GM21786 (cell line): ENCODE measurements around the gene COPA.
A peak's percentile ranks its signal among the peaks of the same experiment; 100 is the strongest.

ENCODE experiments used
- ATAC-seq: cut with Tn5 transposase; IDR thresholded peaks from one replicate; pipeline ENCODE4 v1.9.1; 2021; ENCODE audit not compliant: unreplicated experiment

COPA gene

DNA sequence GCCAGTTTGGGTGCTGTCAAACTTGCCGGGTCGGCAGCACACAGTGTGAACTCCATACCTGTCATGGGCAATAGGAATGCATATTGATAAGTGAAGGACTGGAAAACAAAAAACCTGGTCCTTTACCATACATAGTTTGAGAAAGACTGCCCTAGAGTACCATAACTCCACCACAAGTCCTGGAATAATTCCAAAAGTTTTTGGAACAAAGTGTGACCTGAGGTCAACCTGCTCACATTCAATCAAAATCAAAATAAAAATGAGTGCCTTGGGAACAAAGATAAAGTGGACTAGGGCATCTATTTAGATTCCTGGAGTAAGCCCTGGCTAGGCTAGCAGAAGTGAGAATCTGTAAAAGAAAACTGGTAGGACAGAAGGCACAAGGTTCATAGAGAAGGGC, 65.7 kb downstream of the COPA start:
- no peak for ATAC-seq

DNA sequence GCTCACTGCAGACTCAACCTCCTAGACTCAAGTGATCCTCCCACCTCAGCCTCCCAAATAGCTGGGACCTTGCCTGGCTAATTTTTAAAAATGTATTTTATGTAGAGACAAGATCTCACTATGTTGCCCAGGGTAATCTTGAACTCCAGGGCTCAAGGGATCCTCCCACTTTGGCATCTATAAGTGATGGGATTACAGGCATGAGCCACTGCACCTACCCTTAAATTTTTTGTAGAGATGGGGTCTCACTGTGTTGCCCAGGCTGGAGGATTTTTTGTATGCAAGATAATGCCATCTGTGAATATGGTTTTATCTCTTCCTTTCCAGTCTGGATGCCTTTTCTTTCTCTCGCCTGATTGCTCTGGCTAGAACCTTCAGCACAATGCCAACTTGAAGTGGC, 72.0 kb downstream of the COPA start:
- ATAC-seq: no peak

DNA sequence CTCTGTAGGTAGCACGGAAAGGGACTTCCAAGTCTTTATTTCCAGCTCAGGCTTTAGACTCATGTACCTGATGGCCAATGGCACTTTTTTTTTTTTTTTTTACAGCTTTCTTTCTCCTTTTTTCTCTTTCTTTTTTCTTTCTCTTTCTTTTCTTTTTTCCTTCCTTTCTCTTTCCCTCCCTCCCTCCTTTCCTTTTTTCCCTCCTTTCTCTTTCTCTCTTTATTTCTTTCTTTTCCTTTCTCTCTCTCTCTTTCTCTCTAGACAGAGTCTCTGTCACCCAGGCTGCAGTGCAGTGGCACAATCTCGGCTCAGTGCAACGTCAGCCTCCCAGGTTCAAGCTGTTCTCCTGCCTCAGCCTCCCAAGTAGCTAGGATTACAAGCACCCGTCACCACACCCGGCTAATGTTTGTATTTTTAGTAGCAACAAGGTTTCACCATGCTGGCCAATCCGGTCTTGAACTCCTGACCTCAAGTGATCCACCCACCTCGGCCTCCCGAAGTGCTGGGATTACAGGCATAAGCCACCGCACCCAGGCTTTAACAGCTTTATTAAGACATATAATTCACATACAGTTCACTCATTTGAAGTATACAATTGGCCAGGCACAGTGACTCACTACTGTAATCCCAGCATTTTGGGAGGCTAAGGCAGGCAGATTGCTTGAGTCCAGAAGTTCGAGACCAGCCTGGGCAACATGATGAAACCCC, 75.6 kb downstream of the COPA start:
- ATAC-seq: no peak

DNA sequence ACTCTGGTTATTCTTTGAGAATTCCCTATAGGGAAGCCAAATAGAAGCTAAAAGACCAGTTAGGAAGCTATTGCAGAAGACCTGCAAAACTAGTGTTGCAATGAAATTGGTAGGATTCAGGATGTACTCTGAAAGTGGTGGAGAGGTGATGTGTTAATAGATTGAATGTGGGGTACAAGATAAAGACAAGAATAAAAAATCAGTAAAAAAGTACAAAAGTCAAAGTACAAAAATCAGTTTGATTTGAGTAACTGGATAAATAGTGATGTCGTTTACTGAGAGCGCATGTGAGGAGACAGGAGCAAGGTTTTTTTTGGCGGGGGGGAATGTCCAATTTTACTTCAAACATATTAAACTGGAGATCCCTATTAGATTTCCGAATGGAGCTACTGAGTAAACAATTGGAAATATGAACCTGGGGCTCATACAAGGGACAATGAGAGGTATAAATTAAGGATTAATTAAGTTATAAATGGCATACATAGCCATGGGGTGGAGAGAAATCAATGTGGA, 78.2 kb downstream of the COPA start:
- ATAC-seq: no peak

DNA sequence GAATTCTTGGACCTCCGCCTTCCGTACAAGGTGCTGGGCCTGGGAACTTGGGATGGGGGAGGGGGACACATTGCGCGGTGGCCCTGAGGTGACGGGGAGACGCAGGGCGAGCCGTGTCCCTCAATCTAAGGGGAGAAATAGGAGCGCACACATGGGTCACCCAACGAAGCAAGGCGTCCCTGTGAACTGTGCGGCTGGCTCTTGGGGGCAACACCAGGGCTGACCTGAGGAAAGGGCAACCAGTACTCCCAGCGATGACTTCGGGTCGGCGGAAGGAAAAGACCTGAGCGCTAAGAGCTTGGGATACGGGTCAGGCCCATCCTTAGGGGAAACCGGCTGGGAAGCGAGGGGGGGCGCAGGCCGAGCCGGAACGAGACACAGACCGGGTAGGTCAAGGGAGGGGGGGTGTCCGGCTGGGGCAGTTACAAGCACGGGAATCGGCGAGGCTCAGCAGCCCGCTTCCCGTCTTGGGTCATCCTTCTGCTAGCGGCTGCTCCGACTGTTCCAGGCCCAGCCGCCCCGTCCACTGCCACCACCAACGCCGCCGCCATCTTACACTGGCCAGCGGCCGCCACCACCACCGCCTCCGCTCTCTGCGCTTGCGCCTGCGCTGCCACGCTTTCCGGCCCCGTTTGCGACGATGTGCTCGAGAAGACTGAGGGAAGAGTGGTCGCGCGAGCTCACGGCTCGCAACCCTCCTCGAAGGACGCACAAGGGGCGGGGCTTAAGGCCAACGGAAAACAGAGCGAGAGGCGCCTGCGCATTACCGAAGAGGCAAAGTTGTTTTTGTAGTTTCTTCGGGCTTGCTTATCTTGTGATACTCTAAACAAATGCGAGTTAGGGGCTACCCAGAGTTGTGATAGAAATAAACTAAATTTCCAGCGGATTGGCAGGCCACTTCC, 80.9 kb downstream of the COPA start, which contains the start of gene DCAF8:
Gene DCAF8, minus strand, starts transcription at position 657 of the 902 bp plus-strand sequence. CDS start 18,541 bp downstream, outside the sequence.
- peak; percentile 71 for ATAC-seq

DNA sequence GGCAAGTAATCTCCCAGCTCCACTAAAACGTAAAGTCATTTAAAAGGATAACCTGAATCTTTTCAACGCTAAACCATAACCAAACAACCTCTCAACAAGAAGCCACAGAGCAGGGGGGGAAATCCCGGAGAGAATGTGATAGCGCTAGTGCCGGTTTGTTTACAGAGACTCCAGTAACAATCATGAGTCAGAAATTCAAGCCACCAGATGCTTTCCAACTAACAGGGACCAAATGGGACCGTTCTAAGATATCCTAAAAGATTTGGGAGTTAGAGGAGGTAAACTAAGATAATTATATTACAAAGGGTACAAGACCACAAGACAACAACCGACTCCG, 81.5 kb downstream of the COPA start:
- peak; percentile 29 for ATAC-seq

DNA sequence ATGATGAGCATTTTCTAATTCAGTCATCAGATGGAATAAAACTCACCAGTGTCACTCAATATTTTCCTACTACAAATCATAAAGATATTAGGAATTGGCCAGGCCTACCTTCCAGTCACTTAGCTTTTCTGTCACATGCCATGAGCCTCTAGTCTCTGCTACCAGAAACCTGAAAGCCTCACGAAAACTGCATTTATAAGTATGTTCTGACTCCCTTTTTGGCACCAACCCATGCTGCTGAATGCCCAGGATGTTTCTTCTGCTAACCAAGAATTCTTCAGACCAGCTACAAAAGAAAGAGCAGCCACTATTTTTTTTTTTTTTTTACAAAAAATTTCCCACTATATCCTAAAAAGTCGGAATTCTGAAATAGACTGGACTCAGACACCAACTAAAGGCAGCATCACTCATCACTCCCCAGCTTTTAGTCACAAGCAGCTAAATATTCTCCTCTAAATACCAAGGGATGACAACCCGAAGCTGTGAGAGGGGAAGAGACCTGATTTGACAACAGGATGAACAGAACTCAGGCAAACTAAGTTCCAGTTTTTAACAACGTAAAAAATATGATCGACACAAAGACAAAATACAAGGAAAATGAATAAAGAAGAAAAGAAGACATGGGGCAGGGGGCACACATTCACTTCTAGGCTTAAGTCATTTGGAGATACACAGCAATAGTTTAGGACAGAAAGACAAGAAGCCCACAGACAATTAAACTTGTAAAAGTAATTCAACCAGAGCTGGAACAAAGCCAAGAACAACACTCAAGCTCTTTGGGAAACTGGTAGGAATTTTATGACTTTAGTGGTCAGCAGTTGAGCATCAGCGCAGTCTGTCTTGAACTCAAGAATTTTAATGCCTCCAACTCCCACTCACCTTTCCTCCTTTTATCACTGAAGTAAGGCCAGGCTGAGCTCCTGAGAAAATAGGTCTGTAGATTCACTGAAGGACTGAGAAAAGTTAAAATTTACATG, 82.4 kb downstream of the COPA start:
- no peak for ATAC-seq

DNA sequence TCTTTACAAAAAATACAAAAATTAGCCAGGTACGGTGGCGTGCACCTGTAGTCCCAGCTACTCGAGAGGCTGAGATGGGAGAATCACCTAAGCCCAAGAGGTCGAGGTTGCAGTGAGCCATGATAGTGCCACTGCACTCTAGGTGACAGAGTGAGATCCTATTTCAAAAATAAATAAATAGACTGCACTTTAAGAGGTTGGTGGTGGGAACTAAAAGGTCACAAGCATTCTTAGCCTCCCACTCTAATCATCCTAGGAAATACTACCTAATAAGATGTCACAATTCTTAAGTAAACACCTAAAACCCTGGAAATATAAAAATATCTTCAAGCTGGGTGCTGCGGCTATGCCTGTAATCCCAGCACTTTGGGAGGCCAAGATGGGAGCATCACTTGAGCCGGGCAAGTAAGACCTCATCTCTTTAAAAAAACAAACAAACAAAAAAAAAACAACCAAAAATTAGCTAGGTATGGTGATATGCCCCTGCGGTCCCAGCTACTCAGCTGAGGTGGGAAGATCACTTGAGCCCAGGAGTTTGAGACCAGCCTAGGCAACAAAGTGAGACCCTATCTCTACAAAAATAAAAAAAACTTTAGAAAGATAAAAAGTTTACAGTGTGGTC, 84.8 kb downstream of the COPA start:
- ATAC-seq: no peak

DNA sequence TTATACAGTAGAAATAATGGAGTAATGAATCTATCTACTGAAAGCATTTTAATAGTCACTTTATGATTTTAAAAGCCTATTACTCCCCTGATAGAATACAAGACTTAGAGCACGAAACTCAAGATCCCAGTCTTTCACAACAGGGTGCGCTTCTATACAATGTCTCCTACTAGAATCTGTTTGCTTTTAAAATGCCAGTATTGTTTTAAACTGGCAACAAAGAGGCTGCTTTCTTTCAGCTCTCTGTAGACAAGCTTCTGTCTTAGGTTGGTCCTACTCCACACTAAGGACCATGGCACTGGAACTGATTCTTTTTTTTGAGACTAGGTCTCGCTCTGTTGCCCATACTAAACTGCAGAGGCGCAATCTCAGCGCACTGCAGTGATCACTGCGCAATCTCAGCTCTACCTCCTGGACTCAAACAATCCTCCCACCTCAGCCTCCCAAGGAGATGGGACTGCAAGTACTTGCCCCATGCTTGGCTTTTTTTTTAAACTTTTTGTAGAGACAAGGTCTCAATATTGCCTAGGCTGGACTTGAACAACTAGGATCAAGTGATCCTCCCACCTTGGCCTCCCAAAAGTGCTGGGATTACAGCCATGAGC, 85.5 kb downstream of the COPA start:
- no peak for ATAC-seq

DNA sequence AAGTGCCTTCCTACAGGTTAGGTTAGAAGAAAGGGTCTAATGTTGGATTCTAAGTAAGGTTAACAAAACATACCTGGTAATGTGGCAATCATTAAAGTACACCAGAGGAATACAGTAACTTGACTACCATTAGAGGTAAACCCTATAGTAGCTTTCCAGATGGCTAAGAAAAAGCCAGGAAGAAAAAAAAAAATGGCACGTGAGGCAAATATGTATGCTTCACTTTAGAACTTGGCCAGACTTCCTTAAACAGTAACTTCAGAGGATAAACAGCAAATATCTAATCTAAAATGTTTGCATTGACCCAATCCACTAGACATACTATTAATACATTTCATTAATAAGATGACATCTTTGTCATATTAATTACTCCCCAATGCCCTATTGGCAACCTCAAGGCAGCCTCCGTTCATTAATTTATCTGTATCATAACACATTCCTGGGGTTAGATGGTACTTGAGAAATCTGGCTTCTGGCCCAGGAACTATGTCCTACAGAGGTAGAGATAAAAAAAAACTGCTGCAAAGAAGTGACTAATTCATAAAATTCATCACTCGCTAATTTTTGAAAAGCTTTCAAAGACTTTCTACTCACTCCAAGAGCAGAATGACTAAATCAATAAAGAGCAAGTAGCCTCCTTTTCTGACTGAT, 86.5 kb downstream of the COPA start:
- no peak for ATAC-seq

DNA sequence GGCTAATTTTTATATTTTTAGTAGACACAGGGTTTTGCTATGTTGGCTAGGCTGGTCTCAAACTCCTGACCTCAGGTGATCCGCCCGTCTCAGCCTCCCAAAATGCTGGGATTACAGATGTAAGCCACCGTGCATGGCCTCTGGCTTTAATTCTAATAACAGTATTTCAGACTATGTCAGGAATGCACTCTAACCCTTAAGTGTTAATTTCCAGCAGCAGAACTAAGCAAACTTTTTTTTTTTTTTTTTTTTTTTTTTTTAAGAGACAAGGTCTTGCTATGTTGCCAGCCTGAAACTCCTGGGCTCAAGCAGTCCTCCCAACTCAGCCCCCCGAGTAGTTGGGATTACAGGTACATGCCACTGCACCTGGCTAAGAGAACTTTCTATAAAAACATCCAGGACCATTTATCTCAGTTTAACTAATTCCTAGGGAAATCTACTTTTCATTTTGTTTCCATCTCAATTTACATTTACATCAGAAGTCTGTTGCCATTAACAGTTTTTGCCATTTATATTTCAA, 87.2 kb downstream of the COPA start:
- no peak for ATAC-seq

DNA sequence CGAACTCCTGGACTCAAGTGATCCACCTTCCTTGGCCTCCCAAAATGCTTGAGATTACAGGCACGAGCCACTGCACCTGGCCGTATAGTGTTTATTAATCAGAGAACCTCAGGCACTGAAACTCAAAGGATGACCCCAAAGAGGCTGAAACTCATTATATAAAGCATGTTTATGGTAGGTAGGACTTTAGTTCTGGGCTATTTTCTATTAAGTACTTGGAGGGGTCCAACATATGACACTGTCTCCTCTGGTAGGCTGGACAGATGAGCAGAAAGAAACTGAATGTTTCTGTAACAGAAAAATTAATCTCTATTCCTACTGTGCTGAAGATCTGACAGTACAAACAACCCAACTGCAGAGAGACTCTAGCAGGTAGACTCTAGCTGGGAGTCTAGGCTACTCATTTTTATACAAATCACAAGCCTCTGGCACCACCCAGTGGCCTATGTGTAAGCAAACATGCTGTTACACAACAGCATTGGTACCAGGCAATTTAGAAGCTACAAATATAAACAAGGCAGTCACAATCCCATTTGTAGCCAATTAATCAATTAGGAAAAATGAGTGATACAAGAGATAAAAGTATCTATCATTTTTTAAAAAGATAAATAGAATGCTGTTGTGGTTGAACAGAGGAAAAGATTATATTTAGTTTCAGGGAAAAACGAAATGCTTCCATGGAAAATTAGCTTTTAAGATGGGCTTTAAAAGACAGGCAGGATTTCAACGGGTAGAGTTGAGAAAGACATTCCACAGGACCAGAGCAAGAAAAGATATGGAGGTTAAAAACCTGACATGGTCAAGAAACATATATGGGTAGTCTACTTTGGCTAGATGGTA, 91.1 kb downstream of the COPA start:
- ATAC-seq: peak; percentile 91

DNA sequence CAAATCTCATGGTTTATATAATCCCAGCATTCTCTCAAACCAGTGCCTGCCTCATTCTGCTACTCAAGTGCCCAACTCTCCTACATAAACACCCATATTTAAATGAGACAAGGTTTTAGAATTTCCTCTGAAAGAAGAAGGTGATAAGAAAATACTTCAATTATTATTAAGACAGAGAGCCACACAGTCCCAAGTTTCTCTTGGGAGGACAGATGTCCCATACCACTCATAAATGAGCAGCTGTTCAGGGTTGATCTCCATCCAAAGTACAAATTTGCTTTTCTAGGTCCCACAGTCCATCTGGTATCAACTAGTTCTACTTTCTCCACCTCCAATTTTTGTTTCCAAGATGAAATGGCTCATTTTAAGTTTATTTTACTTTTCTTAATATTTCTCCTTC, 92.0 kb downstream of the COPA start:
- no peak for ATAC-seq

DNA sequence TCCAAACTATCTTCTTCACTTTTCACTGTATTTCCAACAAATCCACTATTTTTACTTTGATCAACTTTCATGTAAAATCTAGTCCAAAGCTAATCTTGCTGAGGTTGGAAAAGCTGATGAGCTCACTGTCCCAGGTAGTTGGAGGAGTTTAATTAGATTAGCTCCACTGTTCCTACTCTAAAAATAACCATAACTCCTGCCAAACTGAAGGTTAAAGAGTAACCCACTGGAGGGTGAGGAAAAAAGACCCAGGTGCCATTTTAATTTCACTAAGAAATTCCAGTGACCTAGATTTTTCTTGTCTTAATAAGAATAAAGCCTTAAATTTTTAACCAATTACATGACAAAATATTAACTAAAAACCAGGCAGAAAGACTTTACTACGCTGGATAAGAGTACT, 96.0 kb downstream of the COPA start:
- ATAC-seq: no peak

DNA sequence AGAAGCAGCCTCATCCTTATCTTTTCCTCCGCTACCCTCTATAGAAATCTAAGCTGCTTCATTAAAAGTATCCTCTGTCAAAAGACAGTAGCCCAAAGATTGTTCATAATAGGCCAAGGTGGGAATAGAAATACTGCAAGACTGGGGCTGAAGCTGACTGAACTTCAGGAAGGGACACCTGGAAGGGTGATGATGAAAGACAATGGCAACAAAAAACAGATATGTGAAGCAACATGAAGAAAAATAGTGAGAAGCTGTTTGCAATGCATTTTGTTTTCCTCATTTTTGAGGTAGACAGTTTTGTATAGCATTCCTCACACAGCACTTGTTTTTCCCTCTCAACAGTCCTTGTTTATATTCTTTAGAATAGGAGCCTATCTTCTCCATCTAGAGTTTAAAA, 97.6 kb downstream of the COPA start:
- ATAC-seq: no peak

DNA sequence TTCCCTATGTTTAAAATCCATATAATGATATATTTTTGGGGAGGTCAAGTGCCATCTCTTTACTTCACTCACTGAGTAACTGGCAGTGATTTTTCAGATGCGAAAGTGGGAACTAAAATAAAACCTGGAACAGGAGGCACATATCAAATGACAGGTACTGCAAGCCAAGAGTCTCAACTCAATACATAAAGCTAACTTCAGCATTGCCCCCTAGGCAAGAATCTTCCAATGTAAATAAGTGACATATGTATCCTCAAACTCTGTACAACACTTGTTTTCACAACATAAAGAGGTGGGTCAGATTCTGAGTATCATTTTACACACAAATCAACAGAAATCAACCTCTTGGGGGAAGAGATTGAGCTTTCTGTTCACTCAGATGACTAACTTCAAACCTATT, 98.8 kb downstream of the COPA start:
- ATAC-seq: no peak

DNA sequence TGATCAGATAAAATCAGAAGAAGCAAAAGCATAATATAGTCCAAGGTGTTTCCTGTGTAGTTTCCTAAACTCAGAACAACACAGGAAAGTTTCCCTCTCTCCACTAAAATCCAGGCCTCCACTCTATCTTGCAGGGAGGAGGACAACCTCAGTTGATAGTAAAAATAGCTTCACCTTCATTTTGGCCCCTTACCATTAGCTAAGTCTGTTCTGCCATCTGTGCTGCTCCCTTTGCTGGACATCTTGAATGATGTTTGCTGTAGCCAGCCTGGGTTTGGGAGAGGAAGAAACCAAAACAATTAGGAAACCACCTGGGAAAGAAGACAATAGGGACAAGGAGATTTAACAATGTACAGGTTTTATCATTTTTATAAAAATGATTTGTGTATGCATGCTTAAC, 99.3 kb downstream of the COPA start:
- no peak for ATAC-seq

DNA sequence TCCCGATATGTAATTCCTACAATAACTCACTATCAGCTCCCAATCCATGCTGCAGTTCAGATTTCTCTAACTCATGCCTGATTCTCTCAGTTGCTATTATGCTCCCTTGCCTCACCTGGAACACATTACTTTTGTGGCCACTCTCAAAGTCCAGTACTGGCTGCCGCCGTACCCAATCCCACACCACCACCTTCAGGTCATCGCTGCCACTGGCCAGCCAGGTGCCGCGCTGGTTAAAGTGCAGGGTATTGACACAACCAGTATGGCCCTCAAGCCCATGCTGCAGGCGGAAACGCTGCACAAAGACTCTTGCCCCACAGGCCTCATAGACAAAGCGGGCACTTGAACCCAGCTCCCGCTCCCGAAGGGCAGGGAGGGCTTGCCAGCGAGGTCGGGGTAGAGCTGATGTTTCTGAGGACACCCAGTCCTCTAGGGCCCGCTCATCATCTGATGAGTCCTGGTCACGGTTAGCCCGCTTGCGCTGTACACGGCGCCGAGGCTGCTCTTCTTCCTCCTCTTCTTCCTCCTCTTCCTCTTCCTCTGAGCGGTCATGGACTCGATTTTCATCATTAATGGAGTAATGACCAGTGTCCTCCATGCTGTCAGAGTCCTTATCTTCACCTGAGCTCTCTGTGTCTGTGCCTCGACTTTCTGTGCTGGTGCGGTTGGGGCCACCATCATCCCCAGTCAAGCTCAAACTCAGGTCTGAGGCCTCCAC, 103.3 kb downstream of the COPA start:
- no peak for ATAC-seq
